GM12878 (cell line): Measurements from ENCODE around the gene FAM174A. TPM values are rescaled to one million over a fixed set of nuclear protein-coding genes. Genes with fewer than 3 reads are reported as not detected.

ENCODE experiments used
- ATAC-seq: fragments of 200-7000 bp; cut with Tn5 transposase; 3 replicates; pipeline ENCODE4 v1.9.1; 2020; ENCODE audit warnings: mild to moderate bottlenecking, moderate library complexity
- BruUV-seq: library from RNA; stranded (reverse); fragments of 400-500 nt; replicated peaks from 2 replicates; lab custom pipeline; 2021; lab: Mats Ljungman, UMichigan
- CTCF ChIA-PET: fragments of 300-600 bp; sonication (Branson Sonifier 250); formaldehyde crosslinking; extraction: SDS; loops from one replicate; lab custom pipeline; 2021; ENCODE audit warnings: inconsistent platforms; lab: Yijun Ruan, JAX
- POLR2A ChIA-PET: fragments of 350-600 bp; formaldehyde crosslinking; extraction: SDS; loops from one replicate; lab custom pipeline; 2021; ENCODE audit warnings: inconsistent platforms; lab: Charles Lee
- RAD21 ChIA-PET: fragments of 300-600 bp; sonication (Branson Sonifier 250); formaldehyde crosslinking; loops from one replicate; lab custom pipeline; 2023; ENCODE audit warnings: antibody characterized with exemption; ENCODE audit not compliant: unreplicated experiment; lab: Charles Lee
- SMC1A ChIA-PET: fragments of 300-600 bp; sonication (Branson Sonifier 250); formaldehyde crosslinking; loops from one replicate; lab custom pipeline; 2023; ENCODE audit not compliant: unreplicated experiment, uncharacterized antibody; lab: Charles Lee
- DNase-seq: peaks from one replicate; pipeline ENCODE4 v3.0.0-alpha.2; 2011; ENCODE audit warnings: low read depth, low spot score
- FAIRE-seq: peaks from 3 replicates; lab custom pipeline; 2011; peaks lifted over from hg19 to GRCh38; lab: Jason Lieb, UNC
- H2AFZ ChIP-seq: 2 replicates; pipeline ENCODE4 v1.6.0; 2011; ENCODE audit warnings: low read depth, low read length, control low read depth; ENCODE audit not compliant: control insufficient read depth
- H3K27ac ChIP-seq: 2 replicates; pipeline ENCODE4 v1.5.1; 2011; ENCODE audit warnings: control low read depth; ENCODE audit not compliant: control insufficient read depth, insufficient read depth
- H3K27me3 ChIP-seq, 2 experiments: replicated peaks in 1 of 2; 2 replicates each; pipeline versions ENCODE4 v1.6.0 to v1.6.1; 2011; ENCODE audit warnings: low read length in 1 of 2; ENCODE audit not compliant: control insufficient read depth in 2 of 2, insufficient read depth in 2 of 2
- H3K36me3 ChIP-seq, 2 experiments: 2 replicates each; pipeline ENCODE4 v1.5.1; 2011; ENCODE audit warnings: low read length in 1 of 2; ENCODE audit not compliant: control insufficient read depth in 2 of 2, insufficient read depth in 2 of 2
- H3K4me1 ChIP-seq: 2 replicates; pipeline ENCODE4 v1.6.1; 2011; ENCODE audit warnings: mild to moderate bottlenecking, low read length, moderate library complexity, mixed read lengths; ENCODE audit not compliant: control insufficient read depth, insufficient read depth
- H3K4me2 ChIP-seq: 2 replicates; pipeline ENCODE4 v1.6.0; 2011; ENCODE audit warnings: control low read depth; ENCODE audit not compliant: control insufficient read depth, insufficient read depth
- H3K4me3 ChIP-seq: fragments of 200-600 bp; sonication (generic); 2 replicates; pipeline ENCODE4 v1.5.1; 2016
- H3K79me2 ChIP-seq: 2 replicates; pipeline ENCODE4 v1.6.0; 2011; ENCODE audit warnings: low read length; ENCODE audit not compliant: control insufficient read depth, insufficient read depth
- H3K9ac ChIP-seq: 2 replicates; pipeline ENCODE4 v1.8.0; 2011; ENCODE audit warnings: low read length, control low read depth, mixed read lengths; ENCODE audit not compliant: control insufficient read depth, insufficient read depth
- H3K9me3 ChIP-seq: replicated peaks from 3 replicates; pipeline ENCODE4 v1.5.1; 2011; ENCODE audit warnings: mild to moderate bottlenecking, low read length; ENCODE audit not compliant: control insufficient read depth, insufficient read depth
- H4K20me1 ChIP-seq: 2 replicates; pipeline ENCODE4 v1.6.0; 2011; ENCODE audit not compliant: control insufficient read depth, insufficient read depth
- EZH2 ChIP-seq: IDR thresholded peaks from 2 replicates; pipeline ENCODE4 v1.6.1; 2012; ENCODE audit warnings: low read depth, mild to moderate bottlenecking, control low read depth, inconsistent platforms, low read length, borderline replicate concordance; ENCODE audit not compliant: control insufficient read depth
- NFYA ChIP-seq: IDR thresholded peaks from 2 replicates; pipeline ENCODE4 v1.6.1; 2011; ENCODE audit warnings: low read depth, mild to moderate bottlenecking, low read length, improper control_type of control experiment, borderline replicate concordance
- SIN3A ChIP-seq: IDR thresholded peaks from 2 replicates; pipeline ENCODE4 v1.6.1; 2012; ENCODE audit warnings: low read depth, low read length, improper control_type of control experiment
- SIX5 ChIP-seq: IDR thresholded peaks from 2 replicates; pipeline ENCODE4 v1.6.1; 2011; ENCODE audit warnings: mild to moderate bottlenecking, low read depth, low read length, moderate library complexity; ENCODE audit not compliant: severe bottlenecking
- TCF3 ChIP-seq: IDR thresholded peaks from 2 replicates; pipeline ENCODE4 v1.6.1; 2012; ENCODE audit warnings: low read depth, mild to moderate bottlenecking, low read length, borderline replicate concordance; ENCODE audit not compliant: insufficient read depth
- TCF7 ChIP-seq: IDR thresholded peaks from 2 replicates; pipeline ENCODE4 v1.6.1; 2014; ENCODE audit warnings: antibody characterized with exemption, borderline replicate concordance
- ZNF24 ChIP-seq: fragments of 450-650 bp; IDR thresholded peaks from 2 replicates; pipeline ENCODE4 v1.6.1; 2017; ENCODE audit warnings: antibody characterized with exemption, mild to moderate bottlenecking
- WGBS: methylation state at CpG from one replicate; pipeline ENCODE4 v1.1.6; 2016; ENCODE audit warnings: low lambda C conversion rate; ENCODE audit not compliant: insufficient replicate concordance, insufficient coverage; ENCODE audit errors: missing lambda C conversion rate; 5-methylcytosine and 5-hydroxymethylcytosine counted together
- in situ Hi-C: fragments of 300-500 bp; cut with MboI; formaldehyde crosslinking; loops from 9 replicates; pipeline ENCODE4 v1.14.3; 2018; ENCODE audit warnings: mixed read lengths
- intact Hi-C: fragments of 100-400 bp; cut with micrococcal nuclease; formaldehyde crosslinking; loops from one replicate; pipeline ENCODE4 v1.14.2; 2022; ENCODE audit not compliant: unreplicated experiment
- polyA plus RNA-seq, 11 experiments: library from polyadenylated mRNA; depleted of rRNA in 4 of 11; unstranded in 6 of 11; stranded (reverse) in 5 of 11; fragments of >200 nt; fragmentation: Nextera tagmentation in 4 of 11; fragmentation: Illumina TruSeq in 1 of 11; extraction: Ambion mirVana in 4 of 11; extraction: Trizol in 1 of 11; gene quantifications; 1 replicate in 1 of 11; 2 replicates in 10 of 11; pipeline versions ENCODE4 v1.2.1 to v1.2.3, GENCODE V29; 2011 to 2016; ENCODE audit warnings: inconsistent platforms in 2 of 11, missing spikeins in 2 of 11, low read depth in 1 of 11
- total RNA-seq, 4 experiments: library from RNA; depleted of rRNA in 3 of 4; stranded (reverse); fragments of >200 nt in 3 of 4; fragmentation: Illumina TruSeq in 1 of 4; extraction: Trizol in 1 of 4; gene quantifications; 2 replicates each; pipeline versions ENCODE4 v1.2.1 to v1.2.3, GENCODE V29; 2013 to 2021
- TF ChIP-seq, protein P1 (sequence below): IDR thresholded peaks from 2 replicates; pipeline ENCODE4 v1.6.1; 2011; ENCODE audit warnings: mild to moderate bottlenecking, low read depth, low read length, moderate library complexity; ENCODE audit not compliant: insufficient replicate concordance
- TF ChIP-seq, protein P2 (sequence below): IDR thresholded peaks from 2 replicates; pipeline ENCODE4 v1.6.1; 2012; ENCODE audit warnings: low read depth, low read length, improper control_type of control experiment
- TF ChIP-seq, protein P3 (sequence below): fragments of 450-650 bp; formaldehyde crosslinking; IDR thresholded peaks from 2 replicates; pipeline ENCODE4 v1.4.0; 2022; ENCODE audit warnings: mild to moderate bottlenecking, moderate library complexity
- TF ChIP-seq, protein P4 (sequence below): fragments of 450-650 bp; IDR thresholded peaks from 2 replicates; pipeline ENCODE4 v1.6.1; 2018; ENCODE audit warnings: mild to moderate bottlenecking, low read depth, moderate library complexity; ENCODE audit not compliant: partially characterized antibody

Gene FAM174A
- total and polyA plus RNA-seq, 10 of the 15 experiments (the other 5 are each of a cell fraction or from before 2014, with no cell fraction given): 1.4 to 12.1 (median 6.0) TPM

DNA sequence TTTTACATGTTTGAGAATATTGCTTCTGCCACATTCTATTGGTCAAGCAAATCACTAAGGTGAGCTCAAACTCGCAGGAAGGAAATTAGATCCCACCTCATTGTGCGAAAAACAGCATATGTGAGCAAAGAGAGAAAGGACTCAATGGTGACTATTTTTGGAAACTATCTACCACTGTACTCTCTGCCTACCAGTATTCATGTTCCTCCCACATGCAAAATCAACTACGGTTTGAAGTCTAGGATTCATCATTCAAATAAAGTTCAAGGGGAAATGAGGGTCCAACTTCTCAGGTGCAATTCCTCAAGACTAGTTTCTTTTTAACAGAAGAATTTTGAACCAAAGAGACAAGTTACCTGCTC is 60.6 kb downstream of the FAM174A start (continued):
- TF ChIP-seq TCF7 (no peak), SIX5 (no peak)

DNA sequence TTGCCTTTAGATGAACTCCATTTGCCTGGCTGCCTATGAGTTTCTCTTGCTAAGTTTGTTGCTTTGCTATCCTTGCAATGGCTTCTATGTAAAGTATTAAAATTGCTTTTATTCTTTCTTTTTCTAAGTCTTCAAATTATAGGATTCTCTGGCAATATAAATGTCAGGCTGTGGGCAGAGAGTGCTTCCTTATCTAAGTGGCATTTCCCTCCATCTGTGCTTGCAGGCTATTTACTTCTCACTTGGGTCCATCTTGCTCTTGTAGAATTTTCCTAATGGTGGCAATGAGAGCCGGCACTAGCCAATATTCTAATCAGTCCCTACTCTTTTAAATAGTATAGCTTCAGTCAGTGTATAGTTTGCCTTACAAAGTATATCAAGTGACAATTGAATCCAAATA is 63.3 kb downstream of the FAM174A start:
- 48% methylated on average over 1 of the region's 1 CpG for WGBS
- FAIRE-seq (no peak), DNase-seq (no peak), ATAC-seq (no peak)
- H3K36me3 ChIP-seq: no peaks in the 10 kb centered on the region
- H3K27me3 ChIP-seq: no peaks in the 10 kb centered on the region
- no peaks in the 10 kb centered on the region; the same call in 2 of the 3 replicates for H3K9me3 ChIP-seq
- BruUV-seq: no TSS peak
- no peak overlapping the region for H2AFZ ChIP-seq
- H3K4me3 ChIP-seq: no peak overlapping the region
- ChIA-PET SMC1A (no interaction called here), POLR2A (no interaction called here), RAD21 (no interaction called here), CTCF (no interaction called here)
- in situ Hi-C loops: no loop called here
- no peak overlapping the region for H3K4me2 ChIP-seq
- no peaks in the 10 kb centered on the region for H3K4me1 ChIP-seq
- no peak overlapping the region for H3K27ac ChIP-seq
- no peaks in the 10 kb centered on the region for H3K79me2 ChIP-seq
- intact Hi-C loops: no loop called here
- no peak overlapping the region for H3K9ac ChIP-seq
- no peaks in the 10 kb centered on the region for H4K20me1 ChIP-seq
- TF ChIP-seq EZH2 (no peak), TCF3 (no peak), ZNF24 (no peak), SIN3A (no peak), NFYA (no peak)
- TF ChIP-seq, protein P1, sequence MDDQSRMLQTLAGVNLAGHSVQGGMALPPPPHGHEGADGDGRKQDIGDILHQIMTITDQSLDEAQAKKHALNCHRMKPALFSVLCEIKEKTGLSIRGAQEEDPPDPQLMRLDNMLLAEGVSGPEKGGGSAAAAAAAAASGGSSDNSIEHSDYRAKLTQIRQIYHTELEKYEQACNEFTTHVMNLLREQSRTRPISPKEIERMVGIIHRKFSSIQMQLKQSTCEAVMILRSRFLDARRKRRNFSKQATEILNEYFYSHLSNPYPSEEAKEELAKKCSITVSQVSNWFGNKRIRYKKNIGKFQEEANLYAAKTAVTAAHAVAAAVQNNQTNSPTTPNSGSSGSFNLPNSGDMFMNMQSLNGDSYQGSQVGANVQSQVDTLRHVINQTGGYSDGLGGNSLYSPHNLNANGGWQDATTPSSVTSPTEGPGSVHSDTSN: no peak
- TF ChIP-seq, protein P2, sequence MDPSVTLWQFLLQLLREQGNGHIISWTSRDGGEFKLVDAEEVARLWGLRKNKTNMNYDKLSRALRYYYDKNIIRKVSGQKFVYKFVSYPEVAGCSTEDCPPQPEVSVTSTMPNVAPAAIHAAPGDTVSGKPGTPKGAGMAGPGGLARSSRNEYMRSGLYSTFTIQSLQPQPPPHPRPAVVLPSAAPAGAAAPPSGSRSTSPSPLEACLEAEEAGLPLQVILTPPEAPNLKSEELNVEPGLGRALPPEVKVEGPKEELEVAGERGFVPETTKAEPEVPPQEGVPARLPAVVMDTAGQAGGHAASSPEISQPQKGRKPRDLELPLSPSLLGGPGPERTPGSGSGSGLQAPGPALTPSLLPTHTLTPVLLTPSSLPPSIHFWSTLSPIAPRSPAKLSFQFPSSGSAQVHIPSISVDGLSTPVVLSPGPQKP: no peak
- TF ChIP-seq, protein P3, sequence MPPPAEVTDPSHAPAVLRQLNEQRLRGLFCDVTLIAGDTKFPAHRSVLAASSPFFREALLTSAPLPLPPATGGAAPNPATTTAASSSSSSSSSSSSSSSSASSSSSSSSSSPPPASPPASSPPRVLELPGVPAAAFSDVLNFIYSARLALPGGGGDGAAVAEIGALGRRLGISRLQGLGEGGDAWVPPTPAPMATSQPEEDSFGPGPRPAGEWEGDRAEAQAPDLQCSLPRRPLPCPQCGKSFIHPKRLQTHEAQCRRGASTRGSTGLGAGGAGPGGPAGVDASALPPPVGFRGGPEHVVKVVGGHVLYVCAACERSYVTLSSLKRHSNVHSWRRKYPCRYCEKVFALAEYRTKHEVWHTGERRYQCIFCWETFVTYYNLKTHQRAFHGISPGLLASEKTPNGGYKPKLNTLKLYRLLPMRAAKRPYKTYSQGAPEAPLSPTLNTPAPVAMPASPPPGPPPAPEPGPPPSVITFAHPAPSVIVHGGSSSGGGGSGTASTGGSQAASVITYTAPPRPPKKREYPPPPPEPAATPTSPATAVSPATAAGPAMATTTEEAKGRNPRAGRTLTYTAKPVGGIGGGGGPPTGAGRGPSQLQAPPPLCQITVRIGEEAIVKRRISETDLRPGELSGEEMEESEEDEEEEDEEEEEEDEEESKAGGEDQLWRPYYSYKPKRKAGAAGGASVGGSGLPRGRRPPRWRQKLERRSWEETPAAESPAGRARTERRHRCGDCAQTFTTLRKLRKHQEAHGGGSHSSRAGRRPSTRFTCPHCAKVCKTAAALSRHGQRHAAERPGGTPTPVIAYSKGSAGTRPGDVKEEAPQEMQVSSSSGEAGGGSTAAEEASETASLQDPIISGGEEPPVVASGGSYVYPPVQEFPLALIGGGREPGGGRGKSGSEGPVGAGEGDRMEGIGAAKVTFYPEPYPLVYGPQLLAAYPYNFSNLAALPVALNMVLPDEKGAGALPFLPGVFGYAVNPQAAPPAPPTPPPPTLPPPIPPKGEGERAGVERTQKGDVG (CRISPR knock-in tag): no peak
- TF ChIP-seq, protein P4, sequence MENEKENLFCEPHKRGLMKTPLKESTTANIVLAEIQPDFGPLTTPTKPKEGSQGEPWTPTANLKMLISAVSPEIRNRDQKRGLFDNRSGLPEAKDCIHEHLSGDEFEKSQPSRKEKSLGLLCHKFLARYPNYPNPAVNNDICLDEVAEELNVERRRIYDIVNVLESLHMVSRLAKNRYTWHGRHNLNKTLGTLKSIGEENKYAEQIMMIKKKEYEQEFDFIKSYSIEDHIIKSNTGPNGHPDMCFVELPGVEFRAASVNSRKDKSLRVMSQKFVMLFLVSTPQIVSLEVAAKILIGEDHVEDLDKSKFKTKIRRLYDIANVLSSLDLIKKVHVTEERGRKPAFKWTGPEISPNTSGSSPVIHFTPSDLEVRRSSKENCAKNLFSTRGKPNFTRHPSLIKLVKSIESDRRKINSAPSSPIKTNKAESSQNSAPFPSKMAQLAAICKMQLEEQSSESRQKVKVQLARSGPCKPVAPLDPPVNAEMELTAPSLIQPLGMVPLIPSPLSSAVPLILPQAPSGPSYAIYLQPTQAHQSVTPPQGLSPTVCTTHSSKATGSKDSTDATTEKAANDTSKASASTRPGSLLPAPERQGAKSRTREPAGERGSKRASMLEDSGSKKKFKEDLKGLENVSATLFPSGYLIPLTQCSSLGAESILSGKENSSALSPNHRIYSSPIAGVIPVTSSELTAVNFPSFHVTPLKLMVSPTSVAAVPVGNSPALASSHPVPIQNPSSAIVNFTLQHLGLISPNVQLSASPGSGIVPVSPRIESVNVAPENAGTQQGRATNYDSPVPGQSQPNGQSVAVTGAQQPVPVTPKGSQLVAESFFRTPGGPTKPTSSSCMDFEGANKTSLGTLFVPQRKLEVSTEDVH: no peak
